GM21786 (cell line): ENCODE data around the gene WDR86.

Source experiments
- ATAC-seq: cut with Tn5 transposase; IDR thresholded peaks from one replicate; pipeline ENCODE4 v1.9.1; 2021; ENCODE audit not compliant: unreplicated experiment

WDR86 gene

DNA sequence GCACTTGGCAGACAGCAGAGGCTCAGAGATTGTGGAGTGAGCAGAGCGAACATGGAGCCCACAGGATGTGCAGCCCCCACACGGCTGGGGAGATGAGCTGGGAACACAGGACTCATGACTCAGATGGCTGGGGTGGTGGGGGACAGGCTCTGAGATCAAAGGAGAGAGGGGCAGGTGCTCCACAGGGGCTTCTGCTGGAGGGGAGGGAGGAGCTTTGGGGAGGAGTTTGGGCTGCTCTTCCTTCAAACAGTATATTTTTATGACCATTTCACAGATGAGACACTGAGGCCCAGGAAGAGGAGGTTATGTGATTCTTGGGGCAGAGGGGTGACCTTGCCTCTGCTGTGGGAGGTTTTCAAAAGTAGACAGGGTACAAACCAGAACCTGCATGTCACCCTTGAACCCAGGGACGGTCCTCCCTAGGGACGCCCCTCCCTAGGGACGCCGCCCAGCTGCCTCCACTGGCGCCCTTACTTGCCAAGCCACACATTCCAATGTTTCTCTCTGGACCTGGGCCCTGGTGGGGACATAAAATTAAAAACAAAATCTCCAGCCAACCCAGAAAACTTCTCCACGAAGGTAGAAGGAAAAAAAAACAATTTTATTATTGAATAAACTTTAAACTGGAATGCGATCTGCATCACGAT lies 31.1 kb upstream of the WDR86 start:
- ATAC-seq = no peak

DNA sequence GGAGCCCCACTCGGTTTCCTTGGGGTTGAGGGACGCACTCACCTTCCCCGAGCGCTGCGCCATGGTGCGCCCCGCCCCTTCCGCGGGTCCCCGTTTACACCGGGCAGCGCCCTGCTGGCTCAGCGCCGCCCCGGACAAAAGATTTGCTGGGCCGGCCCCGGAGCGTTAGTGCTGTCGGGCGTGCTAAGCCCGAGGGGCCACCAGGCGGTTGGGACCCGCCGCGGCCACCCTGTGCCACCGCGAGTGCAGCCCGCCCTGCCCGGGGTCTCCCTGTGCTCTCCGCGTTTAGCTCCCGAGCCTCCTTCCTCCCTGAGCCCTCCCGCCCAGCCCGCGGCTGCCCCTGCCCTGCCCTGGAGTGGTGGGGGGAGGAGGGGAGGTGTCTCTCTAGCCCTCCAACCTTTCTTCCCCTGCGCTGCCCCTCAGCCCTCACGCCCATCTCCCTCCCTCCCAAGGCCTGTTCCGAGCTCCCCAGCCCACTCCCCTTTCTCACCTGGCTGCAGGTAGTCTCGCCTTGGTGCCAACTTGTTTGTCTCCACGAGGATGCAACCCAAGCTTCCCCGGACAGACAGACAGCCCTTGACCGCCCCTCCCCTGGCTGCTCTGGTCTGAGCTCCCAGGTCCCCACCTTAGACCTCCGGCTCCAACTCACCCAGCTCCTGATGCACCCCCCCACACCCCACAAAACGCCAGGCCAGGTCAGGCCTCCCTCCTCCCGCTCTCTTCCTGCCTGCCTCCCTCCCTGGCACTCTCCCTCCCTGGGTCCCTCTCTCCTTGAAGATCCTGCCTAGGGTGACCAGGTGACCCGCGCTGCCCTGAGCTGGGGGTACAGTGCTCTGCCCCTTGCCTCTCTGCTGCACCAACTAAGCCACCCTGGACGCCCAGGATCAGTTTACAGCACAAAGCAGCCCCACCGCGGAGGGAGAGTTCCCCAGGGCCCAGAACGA lies 30.3 kb upstream of the WDR86 start, which contains the start of gene CRYGN:
Gene CRYGN (minus strand): TSS at position 287 of the 944 bp plus-strand sequence. CDS start 224 bp downstream, at position 63.
- ATAC-seq = no peak

DNA sequence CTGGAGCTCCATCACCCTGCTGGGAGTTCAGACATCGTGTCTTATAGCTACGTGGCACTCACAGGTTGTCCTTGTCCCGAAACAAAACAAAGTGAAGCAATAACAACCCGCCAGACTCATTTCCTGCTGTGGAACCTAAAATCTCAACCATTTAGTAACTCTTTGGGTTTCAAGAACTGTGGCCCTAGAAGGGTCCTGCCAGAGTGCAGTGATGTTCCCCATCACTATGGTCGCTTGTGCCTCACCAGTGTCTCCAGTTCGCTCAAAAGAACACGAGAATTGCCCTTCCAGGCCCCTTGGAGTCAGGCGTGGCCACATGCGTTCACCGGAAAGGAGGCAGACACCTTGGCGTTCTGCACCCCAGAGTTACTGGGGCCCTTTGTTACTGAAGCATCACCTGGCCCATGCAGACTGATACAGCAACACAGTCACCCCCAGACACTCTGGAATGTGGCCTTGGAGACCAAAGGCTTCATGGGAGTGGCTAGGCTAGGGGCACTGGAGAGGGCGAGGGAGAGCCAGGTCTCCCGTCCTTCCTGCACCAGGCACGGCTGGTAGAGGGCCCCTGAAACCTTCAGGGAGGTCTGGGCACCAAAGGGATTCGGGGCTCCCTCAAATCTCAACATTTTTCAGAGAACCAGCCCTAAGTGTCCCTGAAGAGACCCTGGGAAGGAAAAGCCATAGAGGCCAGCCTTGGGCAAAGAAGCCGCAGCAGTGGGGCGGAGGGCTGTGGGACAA lies 29.2 kb upstream of the WDR86 start:
- no peak for ATAC-seq

DNA sequence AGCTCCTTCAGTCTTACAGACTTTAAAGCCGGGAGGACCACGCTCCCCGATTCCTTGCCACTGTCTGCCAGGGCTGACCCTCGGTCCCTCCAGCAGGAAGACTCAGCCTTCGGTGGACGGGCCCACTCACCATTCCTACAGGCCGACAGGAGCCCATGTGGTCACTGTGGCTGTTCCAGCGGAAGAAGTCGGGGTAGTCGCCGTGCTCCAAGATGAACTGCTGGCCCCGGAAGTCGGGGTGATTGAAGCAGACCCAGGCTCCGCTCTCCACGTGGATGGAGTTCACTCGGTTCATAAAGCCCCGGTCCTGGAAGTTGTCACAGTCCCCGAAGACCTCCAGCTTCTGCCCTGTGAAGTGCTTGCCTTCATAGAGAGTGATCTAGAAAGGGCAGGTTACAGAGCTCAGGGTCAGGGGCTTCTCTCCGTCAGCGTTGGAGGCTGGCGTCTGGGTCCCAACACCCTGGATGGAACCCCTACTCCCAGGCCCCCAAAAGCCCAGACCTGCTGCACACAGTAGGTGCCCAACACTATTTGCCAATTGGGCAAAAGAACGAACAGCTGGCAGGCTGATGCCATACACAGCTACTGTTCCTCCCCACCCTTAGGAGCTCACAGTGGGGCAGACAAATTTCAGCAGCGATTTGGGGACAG lies 28.2 kb upstream of the WDR86 start:
- no peak for ATAC-seq

DNA sequence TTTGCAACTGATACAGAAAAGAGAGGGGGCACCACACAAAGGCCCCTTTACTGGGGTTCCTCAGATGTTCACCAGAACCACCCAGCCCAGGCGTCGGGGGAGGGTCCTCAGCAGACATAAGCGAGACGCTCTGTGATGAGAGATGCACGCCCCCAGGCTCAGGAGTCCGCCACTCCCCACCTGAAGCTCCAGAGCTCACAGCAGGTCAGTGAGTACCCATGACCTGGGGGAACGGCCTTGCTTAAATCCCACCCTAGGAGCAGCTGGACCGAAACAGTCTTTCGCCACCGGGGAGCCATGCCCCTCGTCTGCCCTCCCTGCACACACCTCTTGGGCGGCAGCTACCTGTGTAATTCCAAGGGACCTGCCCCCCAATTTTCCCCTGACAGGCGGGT lies 27.3 kb upstream of the WDR86 start:
- no peak for ATAC-seq

DNA sequence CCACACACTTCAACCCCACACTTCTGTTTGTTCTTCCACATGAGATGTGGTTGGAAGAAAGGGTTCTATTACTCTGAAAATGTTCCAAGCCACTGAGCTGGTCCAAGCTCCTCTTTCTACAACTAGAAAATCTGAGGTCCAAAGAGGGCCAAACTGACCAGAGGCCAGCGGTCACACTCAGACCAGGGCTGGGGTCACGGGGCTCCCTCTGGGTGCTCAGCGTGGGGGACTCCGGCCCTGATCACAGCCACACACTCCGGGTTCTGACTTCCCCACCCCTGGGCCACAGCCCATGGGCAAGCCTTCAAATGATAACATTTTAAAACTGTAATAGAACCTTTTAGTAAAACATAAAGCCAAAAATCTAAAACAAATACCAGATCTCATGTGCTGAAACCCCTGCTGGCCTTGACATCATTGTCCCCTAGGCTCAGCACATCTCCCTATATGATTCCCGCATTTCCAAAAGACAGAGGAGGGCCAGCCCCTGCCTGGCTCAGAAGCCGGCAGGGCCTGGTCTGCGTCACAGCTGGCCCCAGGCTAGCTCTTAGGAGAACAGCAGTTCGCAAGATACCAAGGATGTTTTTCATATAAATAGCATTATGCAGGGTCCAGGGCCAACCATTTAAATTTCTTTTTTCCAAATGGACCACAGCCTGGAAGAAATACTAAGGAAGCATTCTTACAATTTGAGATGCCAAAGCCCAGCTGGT lies 26.8 kb upstream of the WDR86 start:
- no peak for ATAC-seq

DNA sequence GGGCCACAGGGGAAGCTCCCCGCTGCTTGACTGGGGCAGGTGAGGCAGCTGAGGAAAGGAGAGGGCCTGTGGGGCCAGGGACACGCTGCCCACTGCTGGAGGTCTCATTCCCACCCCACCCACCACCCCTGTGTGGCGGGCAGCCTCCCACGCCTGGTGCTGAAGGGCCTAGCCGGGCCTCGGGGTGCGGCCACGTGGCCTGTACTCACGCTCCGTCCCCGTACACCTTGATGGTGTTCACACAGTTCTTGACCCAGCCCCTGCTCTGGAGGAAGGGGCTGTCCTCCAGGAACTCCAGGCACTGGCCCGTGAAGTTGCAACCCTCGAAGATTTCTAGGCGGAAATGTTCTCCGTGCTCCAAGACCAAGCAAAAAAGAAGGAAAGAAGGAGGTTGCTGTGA lies 26.1 kb upstream of the WDR86 start:
- ATAC-seq = no peak

DNA sequence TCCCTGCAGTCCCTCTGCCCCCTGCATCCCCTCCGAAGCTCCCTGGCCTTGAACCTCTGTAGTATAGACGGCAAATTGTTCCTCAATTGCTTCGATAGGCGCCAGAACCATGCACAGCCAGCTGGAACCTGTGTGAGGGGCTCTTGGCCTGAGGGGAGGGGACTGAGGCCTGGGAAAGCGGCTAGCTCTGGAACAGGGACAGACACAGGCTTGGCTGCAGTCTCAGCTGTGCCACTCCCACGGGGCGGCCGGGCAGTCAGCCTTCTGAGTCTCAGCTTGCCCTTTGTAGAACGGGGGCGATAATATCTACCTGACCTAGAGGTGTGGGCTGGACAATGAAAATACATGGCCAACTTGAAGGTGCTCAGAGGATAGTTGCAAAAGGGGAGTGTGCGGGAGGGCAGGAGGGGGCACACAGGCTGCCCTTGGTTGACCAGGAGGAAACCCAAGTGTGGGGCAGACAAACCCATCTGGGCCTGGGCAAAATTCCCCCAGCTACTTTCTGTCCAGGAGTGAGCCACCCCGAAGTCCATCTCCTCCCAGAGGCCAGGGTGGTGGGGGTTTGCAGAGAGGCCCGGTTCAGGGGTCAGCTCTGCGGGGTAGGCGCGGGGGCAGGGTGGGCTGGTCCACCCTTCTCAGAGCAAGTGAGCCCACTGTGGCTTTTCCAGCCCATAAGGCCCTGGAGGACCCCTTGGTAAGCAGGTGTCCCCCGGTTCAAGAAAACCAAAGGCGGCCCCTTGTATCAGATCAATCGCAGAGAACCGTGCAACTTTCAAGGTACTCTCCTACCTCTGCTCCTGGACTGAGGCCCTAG lies 25.5 kb upstream of the WDR86 start:
- ATAC-seq = no peak

DNA sequence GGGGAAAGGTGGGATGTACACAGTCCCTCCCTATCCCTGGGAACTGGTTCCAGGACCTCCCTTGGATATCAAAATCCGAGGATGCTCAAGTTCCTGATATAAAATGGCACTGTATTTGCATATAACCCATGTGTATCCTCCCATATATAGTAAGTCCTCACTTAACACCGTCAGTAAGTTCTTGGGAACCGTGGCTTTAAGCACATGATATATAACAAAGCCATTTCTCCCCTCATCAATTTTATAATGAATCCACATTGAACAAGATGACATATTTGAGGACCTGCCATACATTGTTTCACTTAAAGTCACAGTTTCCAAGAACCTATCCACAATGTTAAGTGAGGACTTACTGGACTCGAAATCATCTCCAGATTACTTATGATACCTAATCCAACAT lies 24.7 kb upstream of the WDR86 start:
- no peak for ATAC-seq

DNA sequence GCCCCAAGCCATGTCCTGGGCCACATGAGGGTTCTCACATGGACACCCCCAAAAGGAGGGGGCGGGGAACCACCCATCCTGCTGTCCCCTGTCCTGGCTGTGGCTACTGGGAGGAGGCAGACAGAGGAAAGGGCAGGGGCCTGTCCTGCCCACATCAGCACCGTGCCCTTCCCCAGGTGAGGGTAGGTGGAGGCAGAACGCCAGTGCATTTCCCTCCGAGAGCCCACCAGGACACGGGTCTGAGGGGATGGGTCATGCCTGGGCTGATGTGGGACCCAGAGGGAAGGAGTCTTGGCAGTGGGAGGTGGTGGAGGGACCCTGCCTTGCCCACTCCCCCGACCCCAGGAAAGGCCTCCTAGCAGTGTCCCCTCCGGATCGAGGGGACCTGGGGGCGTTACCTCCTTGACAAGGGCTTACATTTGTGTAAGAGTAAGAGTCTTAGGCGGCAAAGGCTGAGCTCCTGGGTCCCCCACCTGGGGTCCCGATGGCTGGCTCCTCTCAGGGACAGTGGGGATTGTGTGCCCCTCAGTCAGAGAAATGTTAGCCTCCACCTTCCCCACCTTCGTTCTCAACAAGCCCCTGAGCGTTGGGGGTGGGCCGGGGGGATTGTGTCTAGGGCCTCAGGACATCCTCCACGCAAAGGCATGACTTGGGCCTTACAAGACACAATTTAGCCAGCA lies 24.0 kb upstream of the WDR86 start:
- no peak for ATAC-seq

DNA sequence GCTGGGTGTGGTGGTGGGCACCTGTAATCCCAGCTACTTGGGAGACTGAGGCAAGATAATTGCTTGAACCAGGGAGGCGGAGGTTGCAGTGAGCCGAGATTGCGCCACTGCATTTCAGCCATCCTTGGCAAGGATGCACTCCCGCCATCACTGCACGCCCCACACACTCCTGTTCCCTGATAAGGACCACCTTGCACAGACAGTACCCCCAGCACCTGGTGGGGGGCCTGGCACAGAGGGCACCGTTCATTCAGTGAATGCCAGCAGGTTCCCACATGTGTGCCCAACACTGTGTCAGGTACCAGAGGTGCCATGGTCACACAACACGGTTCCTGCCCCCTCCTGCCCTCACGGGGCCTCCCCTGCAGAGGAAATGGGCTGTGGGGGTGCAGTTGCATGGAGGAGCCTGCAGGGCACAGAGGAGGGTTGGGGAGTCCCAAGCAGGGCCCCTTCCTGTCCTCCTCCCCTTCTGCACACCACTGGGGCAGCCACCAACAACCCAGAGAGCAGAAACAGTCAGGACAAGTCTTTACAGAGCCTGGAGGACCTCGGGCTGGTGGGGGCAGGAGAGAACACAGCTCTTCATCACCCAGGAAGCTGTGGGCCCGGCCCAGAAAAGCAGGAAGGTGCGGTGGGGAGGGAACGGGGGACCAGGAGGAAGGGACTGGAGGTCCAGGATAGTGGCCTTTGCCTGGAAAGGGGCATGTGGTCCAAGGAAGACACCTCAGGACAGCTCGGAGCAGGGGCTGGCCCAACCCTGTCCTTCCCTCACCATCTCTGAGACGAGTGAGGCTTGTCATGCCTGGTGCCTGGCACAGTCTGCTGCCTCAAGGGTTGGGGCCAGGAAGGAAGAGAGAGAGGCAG lies 23.1 kb upstream of the WDR86 start:
- ATAC-seq = peak; percentile 58

DNA sequence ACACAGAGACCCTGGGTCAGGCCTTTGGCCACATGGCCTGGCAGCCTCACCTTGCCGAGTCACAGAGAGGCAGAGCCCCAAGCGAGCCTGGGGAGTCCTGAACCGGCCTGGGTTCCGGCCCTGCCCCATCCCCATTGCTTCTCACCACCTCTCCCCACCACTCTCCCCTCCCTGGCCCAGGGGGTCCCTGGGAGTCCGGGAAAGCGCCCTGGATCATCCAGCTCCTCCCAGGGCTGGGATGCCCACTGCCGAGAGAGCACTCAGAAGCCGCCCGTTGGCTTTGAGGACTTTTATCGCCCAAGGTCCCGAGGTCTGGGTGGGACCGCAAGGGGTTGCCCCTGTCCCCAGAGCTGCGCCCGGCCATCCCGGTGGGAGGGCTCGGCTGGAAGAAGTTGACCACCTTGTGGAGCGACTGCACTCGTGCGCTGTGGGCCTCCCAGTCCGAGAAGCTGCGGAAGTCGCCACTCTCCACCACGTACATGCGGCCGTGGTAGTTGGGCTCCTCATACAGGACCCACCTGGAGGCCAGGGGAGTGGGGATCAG lies 22.0 kb upstream of the WDR86 start:
- no peak for ATAC-seq

DNA sequence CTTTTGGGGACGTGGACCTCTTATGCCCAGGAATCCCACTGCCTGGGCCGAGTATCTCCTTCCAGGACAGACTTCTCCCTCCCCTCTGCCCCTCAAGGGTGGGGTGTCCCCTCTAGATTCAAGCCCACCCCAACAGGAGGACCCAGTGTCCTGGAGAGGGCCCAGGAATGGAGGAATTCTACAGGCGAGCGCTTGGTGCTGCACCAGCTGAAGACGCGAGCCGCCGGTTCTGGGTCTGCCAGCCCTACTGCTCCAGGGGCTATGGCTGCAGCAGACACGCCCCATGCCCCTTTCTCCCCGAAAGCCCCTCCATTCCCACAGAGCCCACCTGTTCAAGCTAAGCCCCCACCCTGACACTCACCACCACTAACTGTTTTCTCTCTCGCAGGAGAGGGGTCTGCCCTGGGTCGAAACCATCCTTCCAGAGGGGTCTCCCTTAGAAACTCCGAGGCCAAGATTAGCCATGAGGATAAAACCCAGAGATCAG lies 21.5 kb upstream of the WDR86 start:
- ATAC-seq = no peak

DNA sequence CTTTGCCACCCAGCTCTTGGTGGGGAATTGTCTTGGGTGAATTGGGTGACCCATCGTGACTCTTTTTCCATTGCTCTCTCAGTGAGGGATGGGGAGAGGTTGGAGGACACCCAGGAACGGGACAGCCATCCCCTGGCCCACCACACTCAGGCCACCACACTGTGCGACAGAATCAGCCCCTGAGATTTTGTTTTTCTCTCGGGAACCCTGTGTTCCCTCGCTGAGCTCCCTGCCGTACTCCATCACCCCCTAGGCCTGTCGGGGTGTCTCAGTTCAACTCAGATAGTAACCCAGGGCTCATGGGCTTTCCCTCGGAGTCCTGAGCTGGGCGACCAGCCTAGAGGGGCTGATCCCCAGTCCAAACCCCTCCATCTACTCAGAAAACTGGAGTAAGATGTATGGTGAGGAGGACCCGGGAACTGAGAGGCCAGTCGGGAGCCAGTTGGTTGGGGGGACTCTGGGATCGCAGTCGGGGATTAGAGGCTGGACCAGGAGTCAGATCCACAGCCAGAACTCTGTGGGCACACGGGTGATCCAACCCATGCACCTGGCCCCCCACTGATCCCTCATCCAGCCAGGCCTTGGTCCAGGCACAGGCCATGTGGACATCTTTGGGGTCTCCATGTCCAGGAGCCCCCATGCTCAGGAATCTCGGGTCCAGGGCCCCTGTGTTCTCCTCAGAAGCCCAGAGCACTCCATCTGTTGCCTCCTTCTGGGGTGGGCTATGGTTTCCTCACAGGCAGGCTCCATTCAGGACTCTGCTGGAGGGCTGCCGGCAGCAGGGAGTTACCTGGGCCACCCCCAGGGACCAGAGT lies 20.8 kb upstream of the WDR86 start:
- no peak for ATAC-seq

DNA sequence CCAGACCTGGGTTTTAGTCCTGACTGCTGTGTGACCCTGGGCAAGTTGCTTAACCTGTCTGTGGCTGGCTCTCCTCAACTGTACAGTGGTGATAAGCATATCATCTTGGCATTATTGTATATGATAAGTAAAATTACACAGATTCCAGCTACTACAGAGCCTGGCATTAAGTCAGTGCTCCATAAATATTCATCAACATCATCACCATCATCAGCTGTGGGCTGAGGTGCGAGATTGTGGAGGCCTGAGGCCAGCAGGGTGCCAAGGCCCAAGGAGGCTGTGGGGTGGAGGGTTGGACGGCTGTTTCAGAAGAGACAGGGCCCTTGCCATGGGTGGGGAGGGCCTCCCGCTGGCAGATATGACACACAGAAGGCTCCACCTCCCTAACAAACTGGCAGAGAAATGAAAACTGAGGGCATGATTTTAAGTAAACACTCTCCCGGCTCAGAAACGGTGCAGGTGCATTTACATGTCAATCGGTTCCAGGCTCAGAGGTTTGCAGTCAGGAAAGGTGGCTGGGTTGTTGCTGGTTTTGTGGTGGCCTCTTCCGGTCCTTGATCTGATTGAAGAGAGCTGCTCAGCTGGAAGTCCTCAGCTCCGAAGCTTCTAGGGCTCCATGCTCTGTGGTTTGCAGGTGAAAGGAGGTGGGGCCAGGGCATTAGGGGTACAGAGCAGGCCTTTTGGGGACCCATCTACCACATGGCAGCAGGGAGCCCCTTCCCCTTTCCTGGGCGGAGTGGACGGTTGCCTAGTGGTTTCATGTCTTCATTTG lies 19.9 kb upstream of the WDR86 start:
- no peak for ATAC-seq

DNA sequence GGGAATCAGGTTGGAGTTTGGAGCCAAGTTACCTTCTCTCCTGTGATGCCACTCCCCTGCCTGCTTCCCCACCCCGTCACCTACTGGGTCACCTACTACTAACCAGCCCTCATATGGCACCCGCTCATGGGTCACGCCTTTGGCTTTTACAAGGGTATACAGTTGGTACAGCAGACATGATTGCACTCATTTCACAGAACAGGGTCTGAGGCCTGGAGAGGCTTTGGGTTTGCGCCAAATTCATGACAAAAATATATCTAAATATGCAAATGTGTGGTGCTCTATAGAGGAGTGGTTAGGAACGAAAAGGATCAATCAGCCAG lies 19.4 kb upstream of the WDR86 start:
- ATAC-seq = no peak
